Liver (tissue), 3 donors: Measurements from ENCODE around the gene GPR75.

ENCODE experiments used
- GABPA ChIP-seq, 2 donors: IDR thresholded peaks in 1 of 2; conservative IDR thresholded peaks in 1 of 2; 2 replicates each; pipeline ENCODE4 v1.6.1; 2016; ENCODE audit warnings: antibody characterized with exemption in 2 of 2, mild to moderate bottlenecking in 1 of 2, moderate library complexity in 1 of 2
- JUND ChIP-seq, 2 donors: IDR thresholded peaks; 2 replicates each; pipeline ENCODE4 v1.6.1; 2016; ENCODE audit warnings: antibody characterized with exemption in 2 of 2
- YY1 ChIP-seq: IDR thresholded peaks from 2 replicates; pipeline ENCODE4 v1.6.1; 2016; ENCODE audit warnings: antibody characterized with exemption, mild to moderate bottlenecking
- TF ChIP-seq, protein P1 (sequence below): fragments of 150-350 bp; IDR thresholded peaks from 2 replicates; pipeline ENCODE4 v1.5.1; 2017; ENCODE audit warnings: improper control_type of control experiment, low read depth, low read length; ENCODE audit not compliant: missing input control
- TF ChIP-seq, protein P2 (sequence below): IDR thresholded peaks from 2 replicates; pipeline ENCODE4 v1.6.1; 2016; ENCODE audit warnings: antibody characterized with exemption
- donor health status: healthy.
- donor health status: healthy.

DNA sequence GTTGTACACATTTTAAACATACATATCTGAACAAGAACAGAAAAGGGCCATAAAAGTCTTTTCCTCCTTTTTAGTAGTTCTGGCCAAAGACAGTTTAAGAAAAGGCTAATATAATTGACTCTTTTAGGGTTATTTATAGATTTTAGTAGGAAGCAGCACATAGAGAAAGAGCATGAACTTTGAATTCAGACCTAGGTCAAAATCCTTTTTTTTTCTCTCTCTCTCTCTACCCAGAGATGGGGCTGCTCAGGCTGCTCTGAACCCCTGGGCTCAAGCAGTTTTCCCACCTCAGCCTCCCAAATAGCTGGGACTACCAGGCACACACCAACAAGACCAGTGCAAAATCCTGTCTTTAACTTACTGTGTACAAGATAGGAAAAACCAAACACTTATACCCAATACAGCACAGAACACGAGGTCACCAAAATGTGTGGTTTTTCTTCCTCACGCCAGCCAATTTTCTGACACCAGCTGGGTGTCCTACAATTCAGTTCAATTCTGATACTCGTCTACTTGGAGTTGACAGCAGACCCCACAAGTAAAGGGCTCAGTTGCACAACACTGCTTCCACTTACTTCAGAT, 40.8 kb downstream of the GPR75 start:
- TF ChIP-seq, protein P1, sequence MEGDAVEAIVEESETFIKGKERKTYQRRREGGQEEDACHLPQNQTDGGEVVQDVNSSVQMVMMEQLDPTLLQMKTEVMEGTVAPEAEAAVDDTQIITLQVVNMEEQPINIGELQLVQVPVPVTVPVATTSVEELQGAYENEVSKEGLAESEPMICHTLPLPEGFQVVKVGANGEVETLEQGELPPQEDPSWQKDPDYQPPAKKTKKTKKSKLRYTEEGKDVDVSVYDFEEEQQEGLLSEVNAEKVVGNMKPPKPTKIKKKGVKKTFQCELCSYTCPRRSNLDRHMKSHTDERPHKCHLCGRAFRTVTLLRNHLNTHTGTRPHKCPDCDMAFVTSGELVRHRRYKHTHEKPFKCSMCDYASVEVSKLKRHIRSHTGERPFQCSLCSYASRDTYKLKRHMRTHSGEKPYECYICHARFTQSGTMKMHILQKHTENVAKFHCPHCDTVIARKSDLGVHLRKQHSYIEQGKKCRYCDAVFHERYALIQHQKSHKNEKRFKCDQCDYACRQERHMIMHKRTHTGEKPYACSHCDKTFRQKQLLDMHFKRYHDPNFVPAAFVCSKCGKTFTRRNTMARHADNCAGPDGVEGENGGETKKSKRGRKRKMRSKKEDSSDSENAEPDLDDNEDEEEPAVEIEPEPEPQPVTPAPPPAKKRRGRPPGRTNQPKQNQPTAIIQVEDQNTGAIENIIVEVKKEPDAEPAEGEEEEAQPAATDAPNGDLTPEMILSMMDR: no peak
- TF ChIP-seq, protein P2, sequence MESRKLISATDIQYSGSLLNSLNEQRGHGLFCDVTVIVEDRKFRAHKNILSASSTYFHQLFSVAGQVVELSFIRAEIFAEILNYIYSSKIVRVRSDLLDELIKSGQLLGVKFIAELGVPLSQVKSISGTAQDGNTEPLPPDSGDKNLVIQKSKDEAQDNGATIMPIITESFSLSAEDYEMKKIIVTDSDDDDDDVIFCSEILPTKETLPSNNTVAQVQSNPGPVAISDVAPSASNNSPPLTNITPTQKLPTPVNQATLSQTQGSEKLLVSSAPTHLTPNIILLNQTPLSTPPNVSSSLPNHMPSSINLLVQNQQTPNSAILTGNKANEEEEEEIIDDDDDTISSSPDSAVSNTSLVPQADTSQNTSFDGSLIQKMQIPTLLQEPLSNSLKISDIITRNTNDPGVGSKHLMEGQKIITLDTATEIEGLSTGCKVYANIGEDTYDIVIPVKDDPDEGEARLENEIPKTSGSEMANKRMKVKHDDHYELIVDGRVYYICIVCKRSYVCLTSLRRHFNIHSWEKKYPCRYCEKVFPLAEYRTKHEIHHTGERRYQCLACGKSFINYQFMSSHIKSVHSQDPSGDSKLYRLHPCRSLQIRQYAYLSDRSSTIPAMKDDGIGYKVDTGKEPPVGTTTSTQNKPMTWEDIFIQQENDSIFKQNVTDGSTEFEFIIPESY: no peak
- TF ChIP-seq JUND (IDR thresholded peaks at IDR 0.05): no peak
- TF ChIP-seq GABPA (IDR thresholded peaks at IDR 0.05 in 1 of 2, conservative IDR thresholded peaks at IDR 0.05 in 1 of 2): no peak
- TF ChIP-seq YY1: no peak
